HEK293 (cell line): ENCODE measurements around the gene DNAJC4.

Source experiments
- CTCF ChIA-PET: fragments of 350-600 bp; formaldehyde crosslinking; extraction: SDS; loops from one replicate; lab custom pipeline; 2021; ENCODE audit warnings: antibody characterized with exemption; lab: Yijun Ruan, JAX
- POLR2A ChIA-PET: fragments of 300-600 bp; formaldehyde crosslinking; extraction: SDS; loops from one replicate; lab custom pipeline; 2020; ENCODE audit warnings: antibody characterized with exemption, inconsistent platforms; lab: Yijun Ruan, JAX
- H3K27ac ChIP-seq: fragments of 200-500 bp; sonication (Bioruptor generic); 2 replicates; pipeline ENCODE4 v1.5.1; 2014; ENCODE audit warnings: low read depth, low read length, control low read depth, inconsistent platforms; ENCODE audit errors: extremely low read depth
- H3K36me3 ChIP-seq, 2 experiments: fragments of 200-500 bp in 1 of 2; sonication (Bioruptor generic) in 1 of 2; 1 replicate in 1 of 2; 2 replicates in 1 of 2; pipeline ENCODE4 v1.5.1; 2014 to 2017; ENCODE audit warnings: inconsistent platforms in 2 of 2, low read length in 2 of 2; ENCODE audit not compliant: control insufficient read depth in 2 of 2, insufficient read depth in 1 of 2
- H3K4me1 ChIP-seq: fragments of 200-500 bp; sonication (Bioruptor generic); 2 replicates; pipeline ENCODE4 v1.5.1; 2014; ENCODE audit warnings: mild to moderate bottlenecking, low read length, inconsistent platforms; ENCODE audit not compliant: control insufficient read depth, insufficient read depth
- H3K4me3 ChIP-seq: 2 replicates; pipeline ENCODE4 v1.5.1; 2011; ENCODE audit warnings: low read depth, mild to moderate bottlenecking, control low read depth, low read length, moderate library complexity
- H3K9me3 ChIP-seq: fragments of 200-500 bp; sonication (Bioruptor generic); 2 replicates; pipeline ENCODE4 v1.5.1; 2014; ENCODE audit warnings: low read depth, low read length, inconsistent platforms; ENCODE audit not compliant: control insufficient read depth, insufficient read depth
- GLI2 ChIP-seq: fragments of 450-650 bp; formaldehyde crosslinking; IDR thresholded peaks from 2 replicates; pipeline ENCODE4; 2017; ENCODE audit warnings: missing biosample characterization, missing genetic modification characterization, low read depth, borderline replicate concordance
- GLIS1 ChIP-seq: fragments of 450-650 bp; formaldehyde crosslinking; IDR thresholded peaks from 2 replicates; pipeline ENCODE4 v1.5.1; 2016; ENCODE audit warnings: missing biosample characterization, missing genetic modification characterization
- GLIS2 ChIP-seq: fragments of 450-650 bp; formaldehyde crosslinking; IDR thresholded peaks from 2 replicates; pipeline ENCODE4 v1.5.1; 2016; ENCODE audit warnings: missing biosample characterization, missing genetic modification characterization
- KLF1 ChIP-seq: fragments of 450-650 bp; formaldehyde crosslinking; IDR thresholded peaks from 2 replicates; pipeline ENCODE4 v1.5.1; 2016; ENCODE audit warnings: missing biosample characterization, missing genetic modification characterization
- KLF8 ChIP-seq: fragments of 450-650 bp; formaldehyde crosslinking; IDR thresholded peaks from 2 replicates; pipeline ENCODE4 v1.5.1; 2016; ENCODE audit warnings: missing biosample characterization, missing genetic modification characterization
- KLF9 ChIP-seq: fragments of 450-650 bp; formaldehyde crosslinking; IDR thresholded peaks from 2 replicates; pipeline ENCODE4 v1.5.1; 2016; ENCODE audit warnings: missing biosample characterization, missing genetic modification characterization, low read depth
- PRDM2 ChIP-seq: fragments of 450-650 bp; formaldehyde crosslinking; IDR thresholded peaks from 2 replicates; pipeline ENCODE4 v1.5.1; 2016; ENCODE audit warnings: missing biosample characterization, missing genetic modification characterization, borderline replicate concordance
- SP2 ChIP-seq: fragments of 450-650 bp; formaldehyde crosslinking; IDR thresholded peaks from 2 replicates; pipeline ENCODE4 v1.5.1; 2016; ENCODE audit warnings: missing biosample characterization, missing genetic modification characterization
- YY1 ChIP-seq: fragments of 450-650 bp; formaldehyde crosslinking; IDR thresholded peaks from 2 replicates; pipeline ENCODE4 v1.5.1; 2018; ENCODE audit warnings: missing biosample characterization, missing genetic modification characterization
- ZBTB17 ChIP-seq: fragments of 450-650 bp; formaldehyde crosslinking; IDR thresholded peaks from 2 replicates; pipeline ENCODE4 v1.5.1; 2016; ENCODE audit warnings: missing biosample characterization, missing genetic modification characterization
- ZEB2 ChIP-seq: fragments of 450-650 bp; formaldehyde crosslinking; IDR thresholded peaks from 2 replicates; pipeline ENCODE4 v1.5.1; 2016; ENCODE audit warnings: missing biosample characterization, missing genetic modification characterization
- ZIC2 ChIP-seq: fragments of 450-650 bp; formaldehyde crosslinking; IDR thresholded peaks from 2 replicates; pipeline ENCODE4 v1.5.1; 2016; ENCODE audit warnings: missing biosample characterization, missing genetic modification characterization
- ZNF121 ChIP-seq: fragments of 450-650 bp; formaldehyde crosslinking; IDR thresholded peaks from 2 replicates; pipeline ENCODE4 v1.5.1; 2016; ENCODE audit warnings: missing biosample characterization, missing genetic modification characterization
- ZNF211 ChIP-seq: fragments of 450-650 bp; formaldehyde crosslinking; IDR thresholded peaks from 2 replicates; pipeline ENCODE4 v1.5.1; 2016; ENCODE audit warnings: low read depth, missing biosample characterization, missing genetic modification characterization
- ZNF214 ChIP-seq: fragments of 450-650 bp; formaldehyde crosslinking; IDR thresholded peaks from 2 replicates; pipeline ENCODE4 v1.5.1; 2017; ENCODE audit warnings: missing biosample characterization, mild to moderate bottlenecking, missing genetic modification characterization, borderline replicate concordance
- ZNF24 ChIP-seq: fragments of 450-650 bp; formaldehyde crosslinking; IDR thresholded peaks from 2 replicates; pipeline ENCODE4 v1.5.1; 2016; ENCODE audit warnings: missing biosample characterization, missing genetic modification characterization
- ZNF292 ChIP-seq: fragments of 450-650 bp; formaldehyde crosslinking; IDR thresholded peaks from 2 replicates; pipeline ENCODE4 v1.5.1; 2016; ENCODE audit warnings: low read depth, missing biosample characterization, missing genetic modification characterization, borderline replicate concordance
- ZNF416 ChIP-seq: fragments of 450-650 bp; formaldehyde crosslinking; IDR thresholded peaks from 2 replicates; pipeline ENCODE4 v1.5.1; 2016; ENCODE audit warnings: missing biosample characterization, missing genetic modification characterization
- ZNF555 ChIP-seq: fragments of 450-650 bp; formaldehyde crosslinking; conservative IDR thresholded peaks from 2 replicates; pipeline ENCODE4 v1.5.1; 2017; ENCODE audit warnings: missing biosample characterization, mild to moderate bottlenecking, missing genetic modification characterization, inconsistent platforms
- ZNF561 ChIP-seq: fragments of 450-650 bp; IDR thresholded peaks from 2 replicates; pipeline ENCODE4 v1.5.1; 2018; ENCODE audit warnings: missing biosample characterization, missing genetic modification characterization, borderline replicate concordance
- ZNF623 ChIP-seq: fragments of 450-650 bp; formaldehyde crosslinking; IDR thresholded peaks from 2 replicates; pipeline ENCODE4 v1.5.1; 2016; ENCODE audit warnings: missing biosample characterization, missing genetic modification characterization
- ZNF76 ChIP-seq: fragments of 450-650 bp; formaldehyde crosslinking; IDR thresholded peaks from 2 replicates; pipeline ENCODE4; 2016; ENCODE audit warnings: low read depth, missing biosample characterization, missing genetic modification characterization, borderline replicate concordance
- ZXDB ChIP-seq: fragments of 450-650 bp; formaldehyde crosslinking; IDR thresholded peaks from 2 replicates; pipeline ENCODE4 v1.5.1; 2016; ENCODE audit warnings: missing biosample characterization, missing genetic modification characterization
- TF ChIP-seq, protein P1 (sequence below): fragments of 450-650 bp; formaldehyde crosslinking; IDR thresholded peaks from 2 replicates; pipeline ENCODE4 v1.5.1; 2016; ENCODE audit warnings: missing biosample characterization, missing genetic modification characterization

Gene DNAJC4

DNA sequence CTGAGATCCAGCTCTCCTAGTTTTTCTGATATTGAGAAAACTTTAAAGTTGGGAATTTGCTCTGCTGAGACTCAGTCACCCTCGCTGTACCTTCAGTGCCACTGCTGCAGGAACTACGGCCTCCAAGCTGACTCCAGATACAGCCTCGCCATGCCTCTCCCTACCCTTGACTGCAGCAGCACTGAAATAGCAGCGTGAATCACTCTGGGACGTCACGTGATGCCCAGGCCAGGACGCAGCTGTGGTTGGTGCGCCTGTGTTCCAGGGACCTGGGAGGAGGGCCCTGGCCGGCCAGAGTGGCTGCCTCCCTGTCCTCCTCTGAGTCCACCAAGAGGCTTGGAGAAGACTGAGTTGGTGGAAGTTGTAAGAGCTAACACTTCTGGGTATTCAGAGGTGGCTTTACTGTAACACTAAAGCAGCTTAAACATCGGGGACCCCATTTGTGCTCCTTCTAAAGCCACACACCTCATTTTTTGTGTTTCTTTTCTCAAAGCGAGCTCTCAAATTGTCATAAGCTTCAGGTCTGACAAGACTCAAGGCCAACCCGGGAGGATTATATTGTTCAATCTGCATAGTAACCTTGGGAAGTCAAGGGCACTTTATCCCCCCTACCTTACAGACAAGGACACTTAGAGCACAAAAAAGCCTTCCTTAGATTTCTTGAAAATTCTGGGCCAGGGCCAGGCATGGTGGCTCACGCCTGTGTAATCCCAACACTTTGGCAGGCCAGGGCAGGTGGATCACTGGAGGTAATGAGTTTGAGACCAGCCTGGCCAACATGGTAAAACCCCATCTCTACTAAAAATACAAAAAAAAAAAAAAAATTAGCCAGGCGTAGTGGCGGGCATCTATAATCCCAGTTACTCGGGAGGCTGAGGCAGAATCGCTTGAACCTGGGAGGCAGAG is 48.6 kb upstream of the DNAJC4 start (continued):
- TF ChIP-seq, protein P1, sequence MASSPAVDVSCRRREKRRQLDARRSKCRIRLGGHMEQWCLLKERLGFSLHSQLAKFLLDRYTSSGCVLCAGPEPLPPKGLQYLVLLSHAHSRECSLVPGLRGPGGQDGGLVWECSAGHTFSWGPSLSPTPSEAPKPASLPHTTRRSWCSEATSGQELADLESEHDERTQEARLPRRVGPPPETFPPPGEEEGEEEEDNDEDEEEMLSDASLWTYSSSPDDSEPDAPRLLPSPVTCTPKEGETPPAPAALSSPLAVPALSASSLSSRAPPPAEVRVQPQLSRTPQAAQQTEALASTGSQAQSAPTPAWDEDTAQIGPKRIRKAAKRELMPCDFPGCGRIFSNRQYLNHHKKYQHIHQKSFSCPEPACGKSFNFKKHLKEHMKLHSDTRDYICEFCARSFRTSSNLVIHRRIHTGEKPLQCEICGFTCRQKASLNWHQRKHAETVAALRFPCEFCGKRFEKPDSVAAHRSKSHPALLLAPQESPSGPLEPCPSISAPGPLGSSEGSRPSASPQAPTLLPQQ (tag by site-specific recombination), result 0 out of 2 replicates have a peak, but pooled peaks have one; percentile 29
- TF ChIP-seq SP2 (tag by site-specific recombination), result peak; percentile 47
- peak; percentile 82 for TF ChIP-seq ZNF24 (tag by site-specific recombination)

GRCh38 chr11:64183890-64184289 is 46.5 kb upstream of the DNAJC4 start:
- TF ChIP-seq ZNF623, result peak; percentile 92
- TF ChIP-seq ZEB2, result no peak
- TF ChIP-seq, all 188 proteins: peak for 1
- Histone ChIP-seq H3K36me3 (peaks cover 4 to 17% of the 10 kb centered on the region in 2 experiments; a peak in 2 of 3 replicates), H3K4me3 (no peak overlapping the region), H3K4me1 (peaks cover 3% of the 10 kb centered on the region; the same call in 1 of the 2 replicates), H3K9me3 (no peaks in the 10 kb centered on the region), H3K27ac (no peak overlapping the region)
- CTCF ChIA-PET, result no interaction called here
- POLR2A ChIA-PET, result interaction anchor here (0.6 to 3.0 kb wide), 10 partner anchors 17 to 476 kb away, joined by 3 to 32 read pairs (median 10); partner anchors contain the start of genes ESRRA, FERMT3, NUDT22 and TRPT1

DNA sequence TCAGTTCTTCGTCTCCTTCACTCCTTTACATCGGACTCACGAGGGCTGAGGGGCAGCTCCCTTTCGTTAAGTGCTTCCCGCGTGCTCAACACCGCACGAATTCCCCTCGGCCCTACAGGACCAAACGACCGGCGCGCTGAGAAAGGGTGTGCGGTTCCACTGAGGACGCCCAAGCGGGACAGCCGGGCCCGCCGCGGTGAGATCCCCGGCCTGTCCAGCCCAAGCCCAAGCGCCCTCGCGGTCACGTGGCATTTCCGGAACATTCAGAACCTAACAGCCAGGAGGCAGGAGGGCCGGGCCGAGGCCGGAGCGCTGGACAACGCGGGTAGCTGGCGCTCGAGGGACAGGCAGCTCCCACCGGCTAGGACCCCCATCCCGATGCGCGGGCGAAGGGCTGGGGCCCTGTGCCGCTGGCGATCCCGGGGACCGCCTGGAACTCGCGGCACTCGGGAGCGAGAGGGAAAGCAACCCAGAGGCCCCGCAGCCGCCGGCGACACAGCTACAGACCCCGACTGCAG is 45.1 kb upstream of the DNAJC4 start:
- Histone ChIP-seq H3K9me3 (no peaks in the 10 kb centered on the region), H3K4me3 (peak overlapping the region; percentile 75), H3K36me3 (peaks cover 4 to 17% of the 10 kb centered on the region in 2 experiments; a peak in 2 of 3 replicates), H3K4me1 (peaks cover 3% of the 10 kb centered on the region; the same call in 1 of the 2 replicates), H3K27ac (peak overlapping the region; percentile 82)
- ChIA-PET CTCF (interaction anchor here (0.6 to 4.0 kb wide), 4 partner anchors 16 to 146 kb away, joined by 3 to 31 read pairs (median 3); partner anchors contain the start of gene FERMT3), POLR2A (interaction anchor here (0.6 to 3.0 kb wide), 36 partner anchors 10 to 1611 kb away, joined by 3 to 32 read pairs (median 5); partner anchors contain the start of genes BAD, COX8A, EEF1G and ESRRA)
- TF ChIP-seq ZNF416 (tag by site-specific recombination), result no peak
- TF ChIP-seq GLIS2 (tag by site-specific recombination), result 0 out of 2 replicates have a peak, but pooled peaks have one; percentile 25
- peak; percentile 74; the same call in 1 of the 2 replicates for TF ChIP-seq ZNF561 (tag by site-specific recombination)
- no peak for TF ChIP-seq YY1 (tag by site-specific recombination)
- 0 out of 2 replicates have a peak, but pooled peaks have one; percentile 10 for TF ChIP-seq GLIS1 (tag by site-specific recombination)
- TF ChIP-seq ZNF211 (tag by site-specific recombination), result no peak
- peak; percentile 83 for TF ChIP-seq KLF8 (tag by site-specific recombination)
- no peak; the same call in 1 of the 2 replicates for TF ChIP-seq PRDM2
- TF ChIP-seq ZNF121 (tag by site-specific recombination), result peak; percentile 28; the same call in 1 of the 2 replicates
- TF ChIP-seq ZNF292 (tag by site-specific recombination), result no peak
- TF ChIP-seq ZNF214, result no peak
- TF ChIP-seq ZXDB (tag by site-specific recombination), result peak; percentile 82
- TF ChIP-seq GLI2 (tag by site-specific recombination), result no peak
- no peak for TF ChIP-seq ZNF555 (tag by site-specific recombination)
- peak; percentile 55 for TF ChIP-seq KLF9 (tag by site-specific recombination)
- peak; percentile 66 for TF ChIP-seq KLF1
- peak; percentile 10; the same call in 1 of the 2 replicates for TF ChIP-seq ZBTB17 (tag by site-specific recombination)
- 0 out of 2 replicates have a peak, but pooled peaks have one; percentile 7 for TF ChIP-seq ZIC2 (tag by site-specific recombination)
- peak; percentile 74 for TF ChIP-seq ZNF76 (tag by site-specific recombination)
